K562 (cell line): ENCODE data around the gene MRO. TPM values are rescaled to one million over a fixed set of nuclear protein-coding genes. Genes with fewer than 3 reads are reported as not detected.

ENCODE experiments used
- BCOR ChIP-seq: fragments of 450-650 bp; IDR thresholded peaks from 2 replicates; pipeline ENCODE4 v1.6.1; 2016
- CBX5 ChIP-seq: IDR thresholded peaks from 2 replicates; pipeline ENCODE4 v1.6.1; 2014; ENCODE audit warnings: low read depth, borderline replicate concordance
- ESRRA ChIP-seq: fragments of 450-650 bp; IDR thresholded peaks from 2 replicates; pipeline ENCODE4 v1.6.1; 2014; ENCODE audit warnings: low read depth, mild to moderate bottlenecking, moderate library complexity, borderline replicate concordance
- HOXB6 ChIP-seq: fragments of 250-450 bp; sonication (Bioruptor Pico); IDR thresholded peaks from 2 replicates; pipeline ENCODE4 v1.5.1; 2022; ENCODE audit warnings: mild to moderate bottlenecking, borderline replicate concordance
- NR1H2 ChIP-seq: sonication (generic); formaldehyde crosslinking; IDR thresholded peaks from 2 replicates; pipeline ENCODE4 v1.4.0; 2020; ENCODE audit warnings: mild to moderate bottlenecking, missing genetic modification reagents
- RBM14 ChIP-seq: fragments of 200-400 bp; formaldehyde crosslinking; IDR thresholded peaks from 2 replicates; pipeline ENCODE4 v1.6.1; 2018; ENCODE audit warnings: low read depth, mild to moderate bottlenecking, low read length, moderate library complexity, borderline replicate concordance; ENCODE audit not compliant: insufficient read depth
- TEAD1 ChIP-seq, 2 experiments: fragments of 450-650 bp in 1 of 2; sonication (generic) in 1 of 2; formaldehyde crosslinking; IDR thresholded peaks; 2 replicates each; pipeline versions ENCODE4 v1.4.0 to v1.8.0; 2020 to 2022; ENCODE audit warnings: mild to moderate bottlenecking in 2 of 2, missing genetic modification reagents in 1 of 2
- YY1 ChIP-seq, 3 experiments: IDR thresholded peaks; 2 replicates each; pipeline ENCODE4 v1.6.1; 2011; ENCODE audit warnings: low read length in 2 of 3, mild to moderate bottlenecking in 2 of 3, moderate library complexity in 2 of 3, borderline replicate concordance in 1 of 3, control low read depth in 1 of 3, low read depth in 1 of 3; ENCODE audit not compliant: insufficient read depth in 3 of 3, insufficient replicate concordance in 2 of 3, control insufficient read depth in 1 of 3, insufficient read length in 1 of 3; ENCODE audit errors: extremely low read depth in 1 of 3
- ZBED1 ChIP-seq: IDR thresholded peaks from 2 replicates; pipeline ENCODE4 v1.6.1; 2014
- ZNF347 ChIP-seq: fragments of 450-650 bp; formaldehyde crosslinking; IDR thresholded peaks from 2 replicates; pipeline ENCODE4 v1.4.0; 2020; ENCODE audit warnings: low read depth, mild to moderate bottlenecking, moderate library complexity
- ZNF57 ChIP-seq: fragments of 450-650 bp; formaldehyde crosslinking; IDR thresholded peaks from 2 replicates; pipeline ENCODE4 v1.4.0; 2020; ENCODE audit warnings: mild to moderate bottlenecking, moderate library complexity
- ZNF76 ChIP-seq: fragments of 250-450 bp; sonication (Bioruptor Pico); IDR thresholded peaks from 2 replicates; pipeline ENCODE4 v1.4.0; 2020; ENCODE audit warnings: mild to moderate bottlenecking, moderate library complexity, borderline replicate concordance
- ZNF764 ChIP-seq: fragments of 250-450 bp; sonication (Bioruptor Pico); IDR thresholded peaks from 2 replicates; pipeline ENCODE4 v1.4.0; 2020; ENCODE audit warnings: low read depth, mild to moderate bottlenecking, moderate library complexity
- polyA plus RNA-seq, 8 experiments: library from polyadenylated mRNA; depleted of rRNA in 4 of 8; stranded (reverse) in 5 of 8; unstranded in 3 of 8; fragments of >200 nt; fragmentation: Nextera tagmentation in 2 of 8; fragmentation: Illumina TruSeq in 1 of 8; extraction: Ambion mirVana in 2 of 8; extraction: Trizol in 1 of 8; gene quantifications; 2 replicates each; pipeline versions ENCODE4 v1.2.1 to v1.2.3, GENCODE V29; 2011 to 2014; ENCODE audit warnings: inconsistent platforms in 1 of 8, missing spikeins in 1 of 8
- total RNA-seq, 7 experiments: library from RNA; depleted of rRNA in 6 of 7; stranded (reverse); fragments of >200 nt in 6 of 7; fragmentation: Illumina TruSeq in 2 of 7; extraction: Trizol in 2 of 7; gene quantifications; 2 replicates each; pipeline versions ENCODE4 v1.2.1 to v1.2.3, GENCODE V29; 2011 to 2021; ENCODE audit warnings: low replicate concordance in 1 of 7
- TF ChIP-seq, protein P1 (sequence below): sonication (generic); formaldehyde crosslinking; IDR thresholded peaks from 2 replicates; pipeline ENCODE4 v1.8.1; 2022; ENCODE audit warnings: missing genetic modification reagents
- TF ChIP-seq, protein P2 (sequence below): fragments of 450-650 bp; conservative IDR thresholded peaks from 2 replicates; pipeline ENCODE4 v1.6.1; 2016; ENCODE audit warnings: missing genetic modification characterization, low read depth, mild to moderate bottlenecking, missing compliant biosample characterization, moderate library complexity
- TF ChIP-seq, protein P3 (sequence below): sonication (generic); formaldehyde crosslinking; IDR thresholded peaks from 2 replicates; pipeline ENCODE4 v1.8.1; 2023; ENCODE audit warnings: mild to moderate bottlenecking, missing genetic modification reagents
- TF ChIP-seq, protein P4 (sequence below): sonication (generic); formaldehyde crosslinking; IDR thresholded peaks from 2 replicates; pipeline ENCODE4 v1.8.0; 2022; ENCODE audit warnings: mild to moderate bottlenecking, missing genetic modification reagents, borderline replicate concordance
- TF ChIP-seq, protein P5 (sequence below): fragments of 250-450 bp; sonication (Bioruptor Pico); IDR thresholded peaks from 2 replicates; pipeline ENCODE4 v1.5.0; 2021
- TF ChIP-seq, protein P6 (sequence below): fragments of 250-450 bp; sonication (Bioruptor Pico); IDR thresholded peaks from 2 replicates; pipeline ENCODE4 v1.8.0; 2022; ENCODE audit warnings: moderate library complexity, mild to moderate bottlenecking, inconsistent platforms

MRO gene
- total and polyA plus RNA-seq, 9 of the 15 experiments (the other 6 are each of a cell fraction or from before 2014, with no cell fraction given): 0.06 TPM; not detected in 8

DNA sequence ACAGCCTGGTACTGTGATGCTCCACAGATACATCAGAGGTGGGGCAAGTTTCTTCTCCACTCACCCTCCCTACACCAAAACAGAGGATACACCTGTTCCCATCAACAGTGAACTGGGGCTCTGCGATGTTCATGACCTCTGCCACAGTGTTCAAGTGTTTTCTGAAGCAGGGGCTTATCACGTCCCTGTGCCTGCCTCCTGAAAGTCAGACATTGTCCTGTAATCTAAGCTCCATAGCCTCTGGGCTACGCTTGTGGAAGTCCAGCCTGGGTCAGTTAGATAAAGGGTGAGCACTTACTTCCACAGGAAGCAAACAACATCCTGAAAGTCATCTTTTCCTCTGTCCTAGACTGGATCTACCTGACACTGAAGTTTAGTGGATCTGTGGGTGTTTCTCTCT, 20.2 kb upstream of the MRO start (continued):
- TF ChIP-seq, protein P1, sequence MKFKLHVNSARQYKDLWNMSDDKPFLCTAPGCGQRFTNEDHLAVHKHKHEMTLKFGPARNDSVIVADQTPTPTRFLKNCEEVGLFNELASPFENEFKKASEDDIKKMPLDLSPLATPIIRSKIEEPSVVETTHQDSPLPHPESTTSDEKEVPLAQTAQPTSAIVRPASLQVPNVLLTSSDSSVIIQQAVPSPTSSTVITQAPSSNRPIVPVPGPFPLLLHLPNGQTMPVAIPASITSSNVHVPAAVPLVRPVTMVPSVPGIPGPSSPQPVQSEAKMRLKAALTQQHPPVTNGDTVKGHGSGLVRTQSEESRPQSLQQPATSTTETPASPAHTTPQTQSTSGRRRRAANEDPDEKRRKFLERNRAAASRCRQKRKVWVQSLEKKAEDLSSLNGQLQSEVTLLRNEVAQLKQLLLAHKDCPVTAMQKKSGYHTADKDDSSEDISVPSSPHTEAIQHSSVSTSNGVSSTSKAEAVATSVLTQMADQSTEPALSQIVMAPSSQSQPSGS (CRISPR knock-in tag): no peak
- TF ChIP-seq, protein P2, sequence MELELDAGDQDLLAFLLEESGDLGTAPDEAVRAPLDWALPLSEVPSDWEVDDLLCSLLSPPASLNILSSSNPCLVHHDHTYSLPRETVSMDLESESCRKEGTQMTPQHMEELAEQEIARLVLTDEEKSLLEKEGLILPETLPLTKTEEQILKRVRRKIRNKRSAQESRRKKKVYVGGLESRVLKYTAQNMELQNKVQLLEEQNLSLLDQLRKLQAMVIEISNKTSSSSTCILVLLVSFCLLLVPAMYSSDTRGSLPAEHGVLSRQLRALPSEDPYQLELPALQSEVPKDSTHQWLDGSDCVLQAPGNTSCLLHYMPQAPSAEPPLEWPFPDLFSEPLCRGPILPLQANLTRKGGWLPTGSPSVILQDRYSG (tag): no peak
- no peak for TF ChIP-seq HOXB6 (CRISPR knock-in tag)
- TF ChIP-seq, protein P3, sequence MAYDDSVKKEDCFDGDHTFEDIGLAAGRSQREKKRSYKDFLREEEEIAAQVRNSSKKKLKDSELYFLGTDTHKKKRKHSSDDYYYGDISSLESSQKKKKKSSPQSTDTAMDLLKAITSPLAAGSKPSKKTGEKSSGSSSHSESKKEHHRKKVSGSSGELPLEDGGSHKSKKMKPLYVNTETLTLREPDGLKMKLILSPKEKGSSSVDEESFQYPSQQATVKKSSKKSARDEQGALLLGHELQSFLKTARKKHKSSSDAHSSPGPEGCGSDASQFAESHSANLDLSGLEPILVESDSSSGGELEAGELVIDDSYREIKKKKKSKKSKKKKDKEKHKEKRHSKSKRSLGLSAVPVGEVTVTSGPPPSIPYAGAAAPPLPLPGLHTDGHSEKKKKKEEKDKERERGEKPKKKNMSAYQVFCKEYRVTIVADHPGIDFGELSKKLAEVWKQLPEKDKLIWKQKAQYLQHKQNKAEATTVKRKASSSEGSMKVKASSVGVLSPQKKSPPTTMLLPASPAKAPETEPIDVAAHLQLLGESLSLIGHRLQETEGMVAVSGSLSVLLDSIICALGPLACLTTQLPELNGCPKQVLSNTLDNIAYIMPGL (CRISPR knock-in tag): no peak
- TF ChIP-seq, protein P4, sequence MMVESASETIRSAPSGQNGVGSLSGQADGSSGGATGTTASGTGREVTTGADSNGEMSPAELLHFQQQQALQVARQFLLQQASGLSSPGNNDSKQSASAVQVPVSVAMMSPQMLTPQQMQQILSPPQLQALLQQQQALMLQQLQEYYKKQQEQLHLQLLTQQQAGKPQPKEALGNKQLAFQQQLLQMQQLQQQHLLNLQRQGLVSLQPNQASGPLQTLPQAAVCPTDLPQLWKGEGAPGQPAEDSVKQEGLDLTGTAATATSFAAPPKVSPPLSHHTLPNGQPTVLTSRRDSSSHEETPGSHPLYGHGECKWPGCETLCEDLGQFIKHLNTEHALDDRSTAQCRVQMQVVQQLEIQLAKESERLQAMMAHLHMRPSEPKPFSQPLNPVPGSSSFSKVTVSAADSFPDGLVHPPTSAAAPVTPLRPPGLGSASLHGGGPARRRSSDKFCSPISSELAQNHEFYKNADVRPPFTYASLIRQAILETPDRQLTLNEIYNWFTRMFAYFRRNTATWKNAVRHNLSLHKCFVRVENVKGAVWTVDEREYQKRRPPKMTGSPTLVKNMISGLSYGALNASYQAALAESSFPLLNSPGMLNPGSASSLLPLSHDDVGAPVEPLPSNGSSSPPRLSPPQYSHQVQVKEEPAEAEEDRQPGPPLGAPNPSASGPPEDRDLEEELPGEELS (CRISPR knock-in tag): no peak
- peak in 1 of 3 experiments; percentile 12 for TF ChIP-seq YY1 (IDR thresholded peaks at IDR 0.05; ENCODE audit: borderline replicate concordance in 1 of 3, control insufficient read depth in 1 of 3, extremely low read depth in 1 of 3, insufficient read depth in 3 of 3, insufficient read length in 1 of 3, insufficient replicate concordance in 2 of 3, low read depth in 1 of 3, low read length in 2 of 3)
- no peak for TF ChIP-seq ZBED1
- TF ChIP-seq TEAD1 (CRISPR knock-in tag; IDR thresholded peaks at IDR 0.05): no peak
- peak; percentile 53; the same call in 1 of the 2 replicates for TF ChIP-seq BCOR
- TF ChIP-seq RBM14: no peak
- no peak for TF ChIP-seq ZNF764
- no peak for TF ChIP-seq ZNF76
- TF ChIP-seq CBX5: no peak
- TF ChIP-seq ZNF347 (CRISPR knock-in tag): no peak
- no peak for TF ChIP-seq NR1H2 (CRISPR knock-in tag)
- peak; percentile 11; the same call in 1 of the 2 replicates for TF ChIP-seq ESRRA
- TF ChIP-seq, protein P5, sequence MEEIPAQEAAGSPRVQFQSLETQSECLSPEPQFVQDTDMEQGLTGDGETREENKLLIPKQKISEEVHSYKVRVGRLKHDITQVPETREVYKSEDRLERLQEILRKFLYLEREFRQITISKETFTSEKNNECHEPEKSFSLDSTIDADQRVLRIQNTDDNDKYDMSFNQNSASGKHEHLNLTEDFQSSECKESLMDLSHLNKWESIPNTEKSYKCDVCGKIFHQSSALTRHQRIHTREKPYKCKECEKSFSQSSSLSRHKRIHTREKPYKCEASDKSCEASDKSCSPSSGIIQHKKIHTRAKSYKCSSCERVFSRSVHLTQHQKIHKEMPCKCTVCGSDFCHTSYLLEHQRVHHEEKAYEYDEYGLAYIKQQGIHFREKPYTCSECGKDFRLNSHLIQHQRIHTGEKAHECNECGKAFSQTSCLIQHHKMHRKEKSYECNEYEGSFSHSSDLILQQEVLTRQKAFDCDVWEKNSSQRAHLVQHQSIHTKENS (CRISPR knock-in tag): no peak
- TF ChIP-seq, protein P6, sequence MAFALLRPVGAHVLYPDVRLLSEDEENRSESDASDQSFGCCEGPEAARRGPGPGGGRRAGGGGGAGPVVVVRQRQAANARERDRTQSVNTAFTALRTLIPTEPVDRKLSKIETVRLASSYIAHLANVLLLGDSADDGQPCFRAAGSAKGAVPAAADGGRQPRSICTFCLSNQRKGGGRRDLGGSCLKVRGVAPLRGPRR (CRISPR knock-in tag): no peak
- no peak for TF ChIP-seq ZNF57 (CRISPR knock-in tag)
